AG04449 (cell line): Measurements from ENCODE around the gene LRP1B.

ENCODE experiments used
- CTCF ChIA-PET: fragments of 350-600 bp; formaldehyde crosslinking; extraction: SDS; loops from one replicate; lab custom pipeline; 2021; ENCODE audit warnings: antibody characterized with exemption; lab: Yijun Ruan, JAX
- POLR2A ChIA-PET: fragments of 400-600, 350-600 bp; formaldehyde crosslinking; extraction: SDS; loops from one replicate; lab custom pipeline; 2020; ENCODE audit warnings: antibody characterized with exemption, inconsistent platforms; lab: Yijun Ruan, JAX
- DNase-seq: peaks from one replicate; pipeline ENCODE4 v3.0.0-alpha.2; 2010; ENCODE audit warnings: low read depth, low spot score
- H3K4me3 ChIP-seq: 2 replicates; pipeline ENCODE4 v1.5.1; 2011; ENCODE audit warnings: low read depth, mild to moderate bottlenecking, control low read depth, low read length
- TF ChIP-seq, protein P1 (sequence below): IDR thresholded peaks from one replicate; pipeline ENCODE4 v1.5.1; 2011; ENCODE audit warnings: mild to moderate bottlenecking, moderate library complexity, low read length, control low read depth, inconsistent platforms; ENCODE audit not compliant: insufficient read depth; ENCODE audit errors: missing control alignments

Gene LRP1B

GRCh38 chr2:140205093-140205492, 1925.7 kb downstream of the LRP1B start:
- no peak for DNase-seq
- POLR2A ChIA-PET, result no interaction called here
- no peak overlapping the region for H3K4me3 ChIP-seq
- CTCF ChIA-PET, result no interaction called here
- TF ChIP-seq, protein P1, sequence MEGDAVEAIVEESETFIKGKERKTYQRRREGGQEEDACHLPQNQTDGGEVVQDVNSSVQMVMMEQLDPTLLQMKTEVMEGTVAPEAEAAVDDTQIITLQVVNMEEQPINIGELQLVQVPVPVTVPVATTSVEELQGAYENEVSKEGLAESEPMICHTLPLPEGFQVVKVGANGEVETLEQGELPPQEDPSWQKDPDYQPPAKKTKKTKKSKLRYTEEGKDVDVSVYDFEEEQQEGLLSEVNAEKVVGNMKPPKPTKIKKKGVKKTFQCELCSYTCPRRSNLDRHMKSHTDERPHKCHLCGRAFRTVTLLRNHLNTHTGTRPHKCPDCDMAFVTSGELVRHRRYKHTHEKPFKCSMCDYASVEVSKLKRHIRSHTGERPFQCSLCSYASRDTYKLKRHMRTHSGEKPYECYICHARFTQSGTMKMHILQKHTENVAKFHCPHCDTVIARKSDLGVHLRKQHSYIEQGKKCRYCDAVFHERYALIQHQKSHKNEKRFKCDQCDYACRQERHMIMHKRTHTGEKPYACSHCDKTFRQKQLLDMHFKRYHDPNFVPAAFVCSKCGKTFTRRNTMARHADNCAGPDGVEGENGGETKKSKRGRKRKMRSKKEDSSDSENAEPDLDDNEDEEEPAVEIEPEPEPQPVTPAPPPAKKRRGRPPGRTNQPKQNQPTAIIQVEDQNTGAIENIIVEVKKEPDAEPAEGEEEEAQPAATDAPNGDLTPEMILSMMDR, result no peak

GRCh38 chr2:140203347-140203746, 1927.5 kb downstream of the LRP1B start:
- DNase-seq, result no peak
- POLR2A ChIA-PET, result no interaction called here
- H3K4me3 ChIP-seq, result no peak overlapping the region
- TF ChIP-seq, protein P1, result no peak
- CTCF ChIA-PET, result no interaction called here

DNA sequence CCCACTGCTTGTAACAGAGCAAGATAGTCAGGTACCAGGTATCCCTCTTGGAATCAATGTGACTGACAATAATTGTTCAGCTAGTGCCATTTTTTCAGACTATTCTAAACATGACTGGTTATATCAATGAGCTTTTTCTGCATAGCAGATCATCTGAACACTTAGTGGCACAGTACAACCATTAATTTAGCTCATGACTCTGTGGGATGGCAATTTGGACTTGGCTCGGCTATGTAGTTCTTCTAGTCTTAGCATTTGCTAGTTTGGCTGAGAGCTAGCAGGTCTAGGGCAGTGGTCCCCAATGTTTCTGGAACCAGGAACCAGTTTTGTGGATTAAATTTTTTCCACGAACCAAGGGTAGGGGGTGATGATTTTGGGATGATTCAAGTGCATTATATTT, 1929.2 kb downstream of the LRP1B start:
- ChIA-PET POLR2A (no interaction called here), CTCF (no interaction called here)
- no peak overlapping the region for H3K4me3 ChIP-seq
- DNase-seq, result no peak
- TF ChIP-seq, protein P1, result no peak

GRCh38 chr2:140200764-140201163, 1930.1 kb downstream of the LRP1B start:
- DNase-seq, result no peak
- H3K4me3 ChIP-seq, result no peak overlapping the region
- POLR2A ChIA-PET, result no interaction called here
- TF ChIP-seq, protein P1, result no peak
- CTCF ChIA-PET, result no interaction called here

DNA sequence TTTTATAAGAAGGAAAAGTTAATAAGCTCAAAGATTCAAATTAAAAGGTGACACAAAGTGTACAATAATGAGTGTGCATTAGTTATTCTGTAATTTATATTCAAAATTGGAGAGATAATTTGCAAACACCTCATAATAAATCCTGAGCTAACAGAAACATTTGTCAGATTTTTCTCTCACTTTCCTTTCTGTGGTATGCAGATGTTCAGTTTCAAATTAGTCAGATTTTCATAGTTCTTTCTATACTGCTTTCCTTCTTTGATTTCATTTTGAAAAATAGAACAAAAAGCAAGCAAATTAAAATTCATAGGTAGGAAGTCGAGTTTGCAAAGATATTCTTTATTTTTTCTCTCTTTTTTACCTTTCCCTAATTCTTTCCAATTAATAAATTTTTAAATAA, 1930.5 kb downstream of the LRP1B start:
- CTCF ChIA-PET, result no interaction called here

DNA sequence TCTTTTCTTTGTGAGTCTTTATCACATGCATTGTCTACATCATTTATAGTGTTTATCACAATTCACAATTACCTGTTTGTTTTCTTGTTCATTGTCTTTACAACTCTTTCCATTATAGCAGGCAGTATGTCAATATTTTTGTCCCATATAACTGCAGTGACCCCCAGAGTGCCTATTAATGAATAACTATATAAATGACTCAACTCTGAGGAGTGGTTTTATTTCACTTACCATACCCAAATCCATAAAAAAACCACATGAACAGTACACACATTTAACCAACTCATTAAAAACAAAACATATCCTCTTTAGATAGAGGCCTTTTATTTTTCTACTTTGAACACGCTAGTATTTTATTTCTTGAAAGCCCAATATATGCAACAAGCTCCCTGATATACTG, 1931.5 kb downstream of the LRP1B start:
- TF ChIP-seq, protein P1, result no peak
- ChIA-PET CTCF (no interaction called here), POLR2A (no interaction called here)
- no peak for DNase-seq
- H3K4me3 ChIP-seq, result no peak overlapping the region

More for the DNA sequence above, 1930.5 kb downstream of the LRP1B start:
- DNase-seq, result no peak
- POLR2A ChIA-PET, result no interaction called here
- no peak overlapping the region for H3K4me3 ChIP-seq
- TF ChIP-seq, protein P1, result no peak
